ENCODE measurements around the gene MAN1C1. TPM values are rescaled to one million over a fixed set of nuclear protein-coding genes. Genes with fewer than 3 reads are reported as not detected.

The MAN1C1 gene
- total RNA-seq, 4 donors from 2014 or later, result 5.0 to 31.1 (median 7.9) TPM

GRCh38 chr1:25807480-25808390 is 191.1 kb downstream of the MAN1C1 start:
- H3K4me3 ChIP-seq, result no peak overlapping the region
- TF ChIP-seq POLR2A (IDR thresholded peaks at IDR 0.05), result no peak
- TF ChIP-seq CTCF (IDR thresholded peaks at IDR 0.05), result no peak
- H3K27me3 ChIP-seq, result no peaks in the 10 kb centered on the region
- no peaks in the 10 kb centered on the region for H3K36me3 ChIP-seq
- peaks cover 0 to 5% of the 10 kb centered on the region in 2 donors for H3K4me1 ChIP-seq
- intact Hi-C loops (cut with DNase I; ENCODE audit: low total_unique reads), result no loop called here
- DNase-seq, result no peak
- H3K9me3 ChIP-seq, result no peaks in the 10 kb centered on the region
- H3K27ac ChIP-seq, result peak overlapping the region in 1 of 2 donors; percentile 66

- no peak overlapping the region for H3K4me3 ChIP-seq
- TF ChIP-seq POLR2A (IDR thresholded peaks at IDR 0.05) (no peak), CTCF (IDR thresholded peaks at IDR 0.05) (no peak)
- no peaks in the 10 kb centered on the region for H3K27me3 ChIP-seq
- intact Hi-C loops (cut with DNase I; ENCODE audit: low total_unique reads), result no loop called here
- H3K9me3 ChIP-seq, result no peaks in the 10 kb centered on the region
- H3K4me1 ChIP-seq, result peaks cover 0 to 5% of the 10 kb centered on the region in 2 donors
- DNase-seq, result no peak
- no peak overlapping the region for H3K27ac ChIP-seq
- H3K36me3 ChIP-seq, result no peaks in the 10 kb centered on the region
These were observed 192.1 kb downstream of the MAN1C1 start for GRCh38 chr1:25808481-25809244.

GRCh38 chr1:25809283-25809926 is 192.8 kb downstream of the MAN1C1 start:
- DNase-seq, result no peak
- H3K9me3 ChIP-seq, result no peaks in the 10 kb centered on the region
- H3K4me1 ChIP-seq, result peaks cover 0 to 5% of the 10 kb centered on the region in 2 donors
- H3K36me3 ChIP-seq, result no peaks in the 10 kb centered on the region
- no peak overlapping the region for H3K4me3 ChIP-seq
- intact Hi-C loops (cut with DNase I; ENCODE audit: low total_unique reads), result no loop called here
- H3K27ac ChIP-seq, result peak overlapping the region in 1 of 2 donors; percentile 25
- TF ChIP-seq CTCF (IDR thresholded peaks at IDR 0.05) (no peak), POLR2A (IDR thresholded peaks at IDR 0.05) (no peak)
- H3K27me3 ChIP-seq, result no peaks in the 10 kb centered on the region

- no peaks in the 10 kb centered on the region for H3K36me3 ChIP-seq
- DNase-seq, result no peak
These were observed 193.3 kb downstream of the MAN1C1 start for GRCh38 chr1:25809929-25810328.

More at GRCh38 chr1:25809929-25810328, 193.3 kb downstream of the MAN1C1 start:
- TF ChIP-seq CTCF (IDR thresholded peaks at IDR 0.05) (no peak), POLR2A (IDR thresholded peaks at IDR 0.05) (no peak)
- Histone ChIP-seq H3K4me1 (peaks cover 0 to 5% of the 10 kb centered on the region in 2 donors), H3K27ac (peak overlapping the region in 1 of 2 donors; percentile 25), H3K27me3 (no peaks in the 10 kb centered on the region), H3K9me3 (no peaks in the 10 kb centered on the region), H3K4me3 (no peak overlapping the region)
- intact Hi-C loops (cut with DNase I; ENCODE audit: low total_unique reads), result loop anchor here (5.0 kb wide), 1 partner anchor 203 kb away; no protein-coding TSS in a partner anchor

Measured in uterus (tissue), 4 donors.